ENCODE measurements around the gene MLEC. TPM values are rescaled to one million over a fixed set of nuclear protein-coding genes. Genes with fewer than 3 reads are reported as not detected.

Gene MLEC
- total RNA-seq, 1 donor from 2014 or later: 152 TPM

- H3K4me2 ChIP-seq (ENCODE audit: low read length): no peak overlapping the region
- Mint-ChIP-seq H3K4me1 (ENCODE audit: low read depth, unreplicated experiment) (no peaks in the 10 kb centered on the region), H3K4me3 (ENCODE audit: unreplicated experiment) (no peak overlapping the region), H3K36me3 (ENCODE audit: low read depth, unreplicated experiment) (peaks cover 32% of the 10 kb centered on the region), H3K9me3 (ENCODE audit: unreplicated experiment) (no peaks in the 10 kb centered on the region), H3K27ac (ENCODE audit: unreplicated experiment) (no peak overlapping the region), H3K27me3 (ENCODE audit: low read depth, unreplicated experiment) (no peaks in the 10 kb centered on the region)
- DNase-seq (ENCODE audit: low read depth) (no peak), FAIRE-seq (no peak)
- H3K9ac ChIP-seq (ENCODE audit: low read length): no peak overlapping the region
- H4K20me1 ChIP-seq (ENCODE audit: insufficient read depth, low read length): peaks cover 40% of the 10 kb centered on the region
- H2AFZ ChIP-seq (ENCODE audit: low read depth, low read length): no peak overlapping the region
- no peak overlapping the region for H3K27ac ChIP-seq (ENCODE audit: low read depth, low read length)
- H3K9me3 ChIP-seq (ENCODE audit: insufficient read depth, low read depth, low read length): no peaks in the 10 kb centered on the region
- peaks cover 23% of the 10 kb centered on the region for H3K36me3 ChIP-seq (ENCODE audit: insufficient read depth, low read length)
- TF ChIP-seq, protein P1, sequence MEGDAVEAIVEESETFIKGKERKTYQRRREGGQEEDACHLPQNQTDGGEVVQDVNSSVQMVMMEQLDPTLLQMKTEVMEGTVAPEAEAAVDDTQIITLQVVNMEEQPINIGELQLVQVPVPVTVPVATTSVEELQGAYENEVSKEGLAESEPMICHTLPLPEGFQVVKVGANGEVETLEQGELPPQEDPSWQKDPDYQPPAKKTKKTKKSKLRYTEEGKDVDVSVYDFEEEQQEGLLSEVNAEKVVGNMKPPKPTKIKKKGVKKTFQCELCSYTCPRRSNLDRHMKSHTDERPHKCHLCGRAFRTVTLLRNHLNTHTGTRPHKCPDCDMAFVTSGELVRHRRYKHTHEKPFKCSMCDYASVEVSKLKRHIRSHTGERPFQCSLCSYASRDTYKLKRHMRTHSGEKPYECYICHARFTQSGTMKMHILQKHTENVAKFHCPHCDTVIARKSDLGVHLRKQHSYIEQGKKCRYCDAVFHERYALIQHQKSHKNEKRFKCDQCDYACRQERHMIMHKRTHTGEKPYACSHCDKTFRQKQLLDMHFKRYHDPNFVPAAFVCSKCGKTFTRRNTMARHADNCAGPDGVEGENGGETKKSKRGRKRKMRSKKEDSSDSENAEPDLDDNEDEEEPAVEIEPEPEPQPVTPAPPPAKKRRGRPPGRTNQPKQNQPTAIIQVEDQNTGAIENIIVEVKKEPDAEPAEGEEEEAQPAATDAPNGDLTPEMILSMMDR (IDR thresholded peaks at IDR 0.05; ENCODE audit: insufficient read depth, low read depth, low read length): no peak
- TF ChIP-seq EZH2 (IDR thresholded peaks at IDR 0.05; ENCODE audit: insufficient read depth, low read length): no peak
- H3K4me3 ChIP-seq (ENCODE audit: insufficient read depth, low read depth, low read length): no peak overlapping the region
- H3K79me2 ChIP-seq (ENCODE audit: insufficient read depth, low read length): peaks cover 4% of the 10 kb centered on the region
- no peaks in the 10 kb centered on the region for H3K4me1 ChIP-seq (ENCODE audit: insufficient read depth, low read length)
- H3K27me3 ChIP-seq (ENCODE audit: insufficient read depth, low read length): no peaks in the 10 kb centered on the region
These were observed 15.7 kb downstream of the MLEC start for GRCh38 chr12:120702637-120703036.

- peaks cover 17% of the 10 kb centered on the region for H3K36me3 ChIP-seq (ENCODE audit: insufficient read depth, low read length)
- H3K9me3 Mint-ChIP-seq (ENCODE audit: unreplicated experiment): no peaks in the 10 kb centered on the region
- DNase-seq (ENCODE audit: low read depth): no peak
- no peak overlapping the region for H3K4me3 Mint-ChIP-seq (ENCODE audit: unreplicated experiment)
- H4K20me1 ChIP-seq (ENCODE audit: insufficient read depth, low read length): peaks cover 33% of the 10 kb centered on the region
- H3K4me1 Mint-ChIP-seq (ENCODE audit: low read depth, unreplicated experiment): no peaks in the 10 kb centered on the region
- H3K4me1 ChIP-seq (ENCODE audit: insufficient read depth, low read length): no peaks in the 10 kb centered on the region
- no peaks in the 10 kb centered on the region for H3K27me3 ChIP-seq (ENCODE audit: insufficient read depth, low read length)
- H3K27ac Mint-ChIP-seq (ENCODE audit: unreplicated experiment): no peak overlapping the region
- H3K9me3 ChIP-seq (ENCODE audit: insufficient read depth, low read depth, low read length): no peaks in the 10 kb centered on the region
- no peak overlapping the region for H3K9ac ChIP-seq (ENCODE audit: low read length)
- TF ChIP-seq, protein P1 (IDR thresholded peaks at IDR 0.05; ENCODE audit: insufficient read depth, low read depth, low read length): no peak
- no peak for TF ChIP-seq EZH2 (IDR thresholded peaks at IDR 0.05; ENCODE audit: insufficient read depth, low read length)
- H2AFZ ChIP-seq (ENCODE audit: low read depth, low read length): no peak overlapping the region
- peaks cover 31% of the 10 kb centered on the region for H3K36me3 Mint-ChIP-seq (ENCODE audit: low read depth, unreplicated experiment)
- no peaks in the 10 kb centered on the region for H3K79me2 ChIP-seq (ENCODE audit: insufficient read depth, low read length)
- H3K27me3 Mint-ChIP-seq (ENCODE audit: low read depth, unreplicated experiment): no peaks in the 10 kb centered on the region
- no peak overlapping the region for H3K27ac ChIP-seq (ENCODE audit: low read depth, low read length)
- FAIRE-seq: no peak
- H3K4me2 ChIP-seq (ENCODE audit: low read length): no peak overlapping the region
- no peak overlapping the region for H3K4me3 ChIP-seq (ENCODE audit: insufficient read depth, low read depth, low read length)
These were observed 16.5 kb downstream of the MLEC start for GRCh38 chr12:120703311-120703942.

GRCh38 chr12:120705618-120706017 lies 18.7 kb downstream of the MLEC start:
- Histone ChIP-seq H3K4me1 (ENCODE audit: insufficient read depth, low read length) (peaks cover 3% of the 10 kb centered on the region), H3K36me3 (ENCODE audit: insufficient read depth, low read length) (peaks cover 4% of the 10 kb centered on the region), H3K9ac (ENCODE audit: low read length) (no peak overlapping the region), H2AFZ (ENCODE audit: low read depth, low read length) (no peak overlapping the region), H3K27me3 (ENCODE audit: insufficient read depth, low read length) (no peaks in the 10 kb centered on the region), H3K4me2 (ENCODE audit: low read length) (no peak overlapping the region), H3K9me3 (ENCODE audit: insufficient read depth, low read depth, low read length) (no peaks in the 10 kb centered on the region), H3K79me2 (ENCODE audit: insufficient read depth, low read length) (peaks cover 4% of the 10 kb centered on the region), H4K20me1 (ENCODE audit: insufficient read depth, low read length) (peaks cover 13% of the 10 kb centered on the region), H3K27ac (ENCODE audit: low read depth, low read length) (no peak overlapping the region), H3K4me3 (ENCODE audit: insufficient read depth, low read depth, low read length) (no peak overlapping the region)
- no peak overlapping the region for H3K27ac Mint-ChIP-seq (ENCODE audit: unreplicated experiment)
- no peaks in the 10 kb centered on the region for H3K4me1 Mint-ChIP-seq (ENCODE audit: low read depth, unreplicated experiment)
- H3K36me3 Mint-ChIP-seq (ENCODE audit: low read depth, unreplicated experiment): peaks cover 26% of the 10 kb centered on the region
- FAIRE-seq (no peak), DNase-seq (ENCODE audit: low read depth) (no peak)
- H3K4me3 Mint-ChIP-seq (ENCODE audit: unreplicated experiment): no peak overlapping the region
- TF ChIP-seq EZH2 (IDR thresholded peaks at IDR 0.05; ENCODE audit: insufficient read depth, low read length): no peak
- TF ChIP-seq, protein P1 (IDR thresholded peaks at IDR 0.05; ENCODE audit: insufficient read depth, low read depth, low read length): no peak
- H3K9me3 Mint-ChIP-seq (ENCODE audit: unreplicated experiment): no peaks in the 10 kb centered on the region
- no peaks in the 10 kb centered on the region for H3K27me3 Mint-ChIP-seq (ENCODE audit: low read depth, unreplicated experiment)
